OCI-LY1 (cell line): ENCODE data around the gene CLASRP.
"Not testable (repeated sequence)": the region's sequence is repeated elsewhere in the genome, so short reads cannot be mapped to it uniquely, and the experiment has no call there.

Experiments used
- CTCF ChIP-seq: fragments of 200-600 bp; sonication (generic), shearing (Covaris generic); IDR thresholded peaks from 2 replicates; pipeline ENCODE4 v1.5.1; 2017; ENCODE audit warnings: mild to moderate bottlenecking, antibody characterized with exemption, low read length, moderate library complexity, mixed read lengths
- EZH2 ChIP-seq: fragments of 200-600 bp; sonication (generic), shearing (Covaris generic); IDR thresholded peaks from 2 replicates; pipeline ENCODE4 v1.8.0; 2017; ENCODE audit warnings: borderline replicate concordance, mixed run types, mild to moderate bottlenecking, antibody characterized with exemption, low read length, moderate library complexity, mixed read lengths

- not testable (repeated sequence) for TF ChIP-seq CTCF, EZH2
Measured at GRCh38 chr19:45106363-45106762, 67.5 kb downstream of the CLASRP start.
